Keratinocyte (primary cell): ENCODE measurements around the gene SPAG5. TPM values are rescaled to one million over a fixed set of nuclear protein-coding genes. Genes with fewer than 3 reads are reported as not detected.

Experiments
- DNase-seq: peaks from one replicate; pipeline ENCODE4 v3.0.0-alpha.2; 2011; ENCODE audit warnings: low read depth, missing footprints, low spot score
- FAIRE-seq: peaks from 2 replicates; lab custom pipeline; 2011; peaks lifted over from hg19 to GRCh38; lab: Jason Lieb, UNC
- H2AFZ ChIP-seq: 2 replicates; pipeline ENCODE4 v1.6.0; 2012; ENCODE audit warnings: low read length, control low read depth, inconsistent platforms; ENCODE audit not compliant: control insufficient read depth
- H3K27ac ChIP-seq: 2 replicates; pipeline ENCODE4 v1.5.1; 2011; ENCODE audit warnings: low read length; ENCODE audit not compliant: control insufficient read depth, insufficient read depth
- H3K27me3 ChIP-seq: 3 replicates; pipeline ENCODE4 v1.6.0; 2011; ENCODE audit warnings: low read length; ENCODE audit not compliant: control insufficient read depth, insufficient read depth; ENCODE audit errors: extremely low read depth
- H3K36me3 ChIP-seq, 2 experiments: 2 replicates in 1 of 2; 3 replicates in 1 of 2; pipeline ENCODE4 v1.5.1; 2011; ENCODE audit warnings: low read length in 2 of 2, mild to moderate bottlenecking in 1 of 2; ENCODE audit not compliant: control insufficient read depth in 2 of 2, insufficient read depth in 2 of 2; ENCODE audit errors: extremely low read depth in 1 of 2
- H3K4me1 ChIP-seq: 3 replicates; pipeline ENCODE4 v1.5.1; 2011; ENCODE audit warnings: low read length; ENCODE audit not compliant: control insufficient read depth, insufficient read depth; ENCODE audit errors: extremely low read depth
- H3K4me2 ChIP-seq: 3 replicates; pipeline ENCODE4 v1.6.0; 2011; ENCODE audit warnings: low read depth, low read length; ENCODE audit not compliant: control insufficient read depth, insufficient read depth; ENCODE audit errors: extremely low read depth
- H3K4me3 ChIP-seq, 3 experiments: fragments of 200-600 bp in 1 of 3; sonication (generic) in 1 of 3; 2 replicates in 2 of 3; 3 replicates in 1 of 3; pipeline ENCODE4 v1.5.1; 2011 to 2016; ENCODE audit warnings: low read length in 3 of 3, mild to moderate bottlenecking in 3 of 3, control low read depth in 2 of 3, inconsistent platforms in 1 of 3, low read depth in 1 of 3, mixed read lengths in 1 of 3, mixed run types in 1 of 3, moderate library complexity in 1 of 3; ENCODE audit not compliant: control insufficient read depth in 2 of 3, insufficient read depth in 2 of 3; ENCODE audit errors: extremely low read depth in 1 of 3
- H3K79me2 ChIP-seq: 2 replicates; pipeline ENCODE4 v1.6.0; 2012; ENCODE audit warnings: low read length; ENCODE audit not compliant: control insufficient read depth, insufficient read depth
- H3K9ac ChIP-seq: 3 replicates; pipeline ENCODE4 v1.6.0; 2011; ENCODE audit warnings: low read length; ENCODE audit not compliant: control insufficient read depth, insufficient read depth; ENCODE audit errors: extremely low read depth
- H3K9me1 ChIP-seq: 3 replicates; pipeline ENCODE4 v1.6.0; 2011; ENCODE audit warnings: low read length; ENCODE audit not compliant: control insufficient read depth, insufficient read depth; ENCODE audit errors: extremely low read depth
- H3K9me3 ChIP-seq: 2 replicates; pipeline ENCODE4 v1.5.1; 2012; ENCODE audit warnings: low read depth, low read length; ENCODE audit not compliant: control insufficient read depth
- H4K20me1 ChIP-seq: 3 replicates; pipeline ENCODE4 v1.6.0; 2011; ENCODE audit warnings: low read length; ENCODE audit not compliant: control insufficient read depth, insufficient read depth; ENCODE audit errors: extremely low read depth
- EZH2 ChIP-seq: IDR thresholded peaks from one replicate; pipeline ENCODE4 v1.6.1; 2012; ENCODE audit warnings: inconsistent platforms, mild to moderate bottlenecking, low read length, moderate library complexity
- dilution Hi-C: fragments of 300-500 bp; cut with MboI; formaldehyde crosslinking; loops from one replicate; pipeline ENCODE4 v1.7.0; 2020; ENCODE audit warnings: low sequenced_read_pairs; ENCODE audit not compliant: extremely low pct_ligation_motif_present
- polyA plus RNA-seq, 5 experiments: library from polyadenylated mRNA; depleted of rRNA in 3 of 5; stranded (reverse) in 3 of 5; stranded (forward) in 1 of 5; unstranded in 1 of 5; fragments of >200 nt; gene quantifications; 1 replicate in 1 of 5; 2 replicates in 3 of 5; 3 replicates in 1 of 5; pipeline versions ENCODE4 v1.2.1 to v1.2.3, GENCODE V29; 2011 to 2012; ENCODE audit warnings: missing spikeins in 2 of 5, low read depth in 1 of 5, low replicate concordance in 1 of 5
- TF ChIP-seq, protein P1 (sequence below), 3 experiments: IDR thresholded peaks in 1 of 3; conservative IDR thresholded peaks in 1 of 3; optimal IDR thresholded peaks in 1 of 3; 2 replicates in 2 of 3; 3 replicates in 1 of 3; pipeline versions ENCODE3 to v1.5.1; 2011; ENCODE audit warnings: low read length in 3 of 3, mild to moderate bottlenecking in 3 of 3, moderate library complexity in 2 of 3, control low read depth in 1 of 3, inconsistent platforms in 1 of 3; ENCODE audit not compliant: insufficient read depth in 2 of 3; ENCODE audit errors: extremely low read depth in 1 of 3

SPAG5 gene
- polyA plus RNA-seq, 1 donor (not counting 4 experiments of a cell fraction or from before 2014, with no cell fraction given) = 21.1 TPM

DNA sequence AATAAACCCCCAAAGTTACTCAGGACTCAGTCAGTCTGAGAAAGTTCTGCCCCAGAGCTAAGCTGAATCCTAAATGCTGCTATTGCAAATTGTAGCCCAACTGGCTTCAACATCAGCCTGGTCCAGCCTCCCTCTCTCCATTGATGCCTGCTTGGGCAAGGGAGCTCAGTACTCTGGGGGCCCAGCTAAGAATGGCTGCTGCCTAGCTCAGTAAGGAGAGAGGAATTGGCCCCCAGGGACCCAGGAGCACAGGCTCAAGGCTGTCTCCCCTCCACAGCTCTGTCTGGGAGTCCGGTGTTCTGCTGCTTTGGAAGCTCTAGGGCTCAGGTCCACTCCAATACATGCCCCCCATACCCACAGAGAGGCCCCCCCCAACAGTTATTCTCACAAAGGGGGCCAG, 48.0 kb downstream of the SPAG5 start:
- dilution Hi-C loops = no loop called here
- Histone ChIP-seq H3K36me3 (peaks cover 11 to 23% of the 10 kb centered on the region in 2 experiments), H3K4me3 (no peak overlapping the region), H3K4me1 (peaks cover 6% of the 10 kb centered on the region), H4K20me1 (no peaks in the 10 kb centered on the region), H3K9me1 (peaks cover 3% of the 10 kb centered on the region), H3K79me2 (peaks cover 3% of the 10 kb centered on the region), H2AFZ (no peak overlapping the region), H3K9me3 (no peaks in the 10 kb centered on the region), H3K27me3 (no peaks in the 10 kb centered on the region), H3K9ac (no peak overlapping the region), H3K4me2 (no peak overlapping the region), H3K27ac (no peak overlapping the region)
- TF ChIP-seq EZH2 = no peak
- TF ChIP-seq, protein P1, sequence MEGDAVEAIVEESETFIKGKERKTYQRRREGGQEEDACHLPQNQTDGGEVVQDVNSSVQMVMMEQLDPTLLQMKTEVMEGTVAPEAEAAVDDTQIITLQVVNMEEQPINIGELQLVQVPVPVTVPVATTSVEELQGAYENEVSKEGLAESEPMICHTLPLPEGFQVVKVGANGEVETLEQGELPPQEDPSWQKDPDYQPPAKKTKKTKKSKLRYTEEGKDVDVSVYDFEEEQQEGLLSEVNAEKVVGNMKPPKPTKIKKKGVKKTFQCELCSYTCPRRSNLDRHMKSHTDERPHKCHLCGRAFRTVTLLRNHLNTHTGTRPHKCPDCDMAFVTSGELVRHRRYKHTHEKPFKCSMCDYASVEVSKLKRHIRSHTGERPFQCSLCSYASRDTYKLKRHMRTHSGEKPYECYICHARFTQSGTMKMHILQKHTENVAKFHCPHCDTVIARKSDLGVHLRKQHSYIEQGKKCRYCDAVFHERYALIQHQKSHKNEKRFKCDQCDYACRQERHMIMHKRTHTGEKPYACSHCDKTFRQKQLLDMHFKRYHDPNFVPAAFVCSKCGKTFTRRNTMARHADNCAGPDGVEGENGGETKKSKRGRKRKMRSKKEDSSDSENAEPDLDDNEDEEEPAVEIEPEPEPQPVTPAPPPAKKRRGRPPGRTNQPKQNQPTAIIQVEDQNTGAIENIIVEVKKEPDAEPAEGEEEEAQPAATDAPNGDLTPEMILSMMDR (optimal IDR thresholded peaks at IDR 0.05 in 1 of 3, IDR thresholded peaks at IDR 0.05 in 1 of 3, conservative IDR thresholded peaks at IDR 0.05 in 1 of 3; ENCODE audit: extremely low read depth in 1 of 3, insufficient read depth in 2 of 3, low read length in 3 of 3) = no peak
- no peak for DNase-seq
- no peak for FAIRE-seq

DNA sequence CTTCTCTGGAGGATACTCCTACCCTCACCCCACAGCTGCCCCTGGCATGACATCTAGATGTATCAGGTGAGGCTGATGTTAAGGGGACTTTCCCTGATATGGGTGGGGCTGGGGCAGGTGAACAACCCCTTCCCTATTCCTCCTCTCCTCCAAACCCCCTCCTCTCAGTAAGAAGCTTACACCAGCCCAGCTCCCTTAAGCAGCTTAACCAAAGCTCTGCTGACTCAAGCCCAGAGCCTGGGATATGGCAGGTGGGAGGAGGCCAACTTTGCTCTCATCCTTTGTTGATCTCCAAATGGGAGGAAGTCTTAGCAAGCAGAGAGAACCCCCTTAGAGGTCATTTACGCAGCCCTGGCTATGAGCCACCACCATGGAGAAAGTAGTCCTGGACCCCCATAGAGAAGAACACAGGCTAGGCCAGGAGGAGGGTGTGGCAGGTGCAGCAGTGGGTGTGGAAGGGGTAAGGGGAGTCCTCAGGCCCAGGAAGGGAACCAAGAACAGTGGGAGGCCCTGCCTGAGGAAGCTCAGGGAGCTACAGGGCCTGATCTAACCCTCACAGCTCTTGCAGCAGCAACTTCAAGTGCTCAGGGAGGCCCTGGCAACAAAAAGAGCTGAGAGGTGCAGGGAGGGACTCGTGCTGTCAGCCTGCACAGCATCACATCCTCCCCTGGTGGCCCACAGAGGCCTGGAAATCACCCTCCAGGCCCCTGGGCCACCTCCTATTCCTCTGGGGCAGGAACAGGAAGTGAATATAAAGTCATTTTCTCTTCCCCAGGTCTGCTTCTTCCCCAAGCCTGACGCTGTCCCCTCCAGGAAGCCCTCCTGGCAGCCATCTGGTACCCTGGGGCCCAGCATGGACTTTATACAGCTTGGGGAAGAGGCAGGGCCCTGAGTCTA, 49.3 kb downstream of the SPAG5 start:
- Histone ChIP-seq H3K4me1 (peaks cover 6% of the 10 kb centered on the region), H2AFZ (no peak overlapping the region), H3K4me2 (no peak overlapping the region), H3K9me1 (peaks cover 3% of the 10 kb centered on the region), H3K9ac (no peak overlapping the region), H3K27ac (no peak overlapping the region), H3K27me3 (no peaks in the 10 kb centered on the region), H3K79me2 (peaks cover 3% of the 10 kb centered on the region), H3K36me3 (peaks cover 11 to 17% of the 10 kb centered on the region in 2 experiments), H3K9me3 (no peaks in the 10 kb centered on the region), H4K20me1 (no peaks in the 10 kb centered on the region), H3K4me3 (no peak overlapping the region)
- FAIRE-seq (no peak), DNase-seq (no peak)
- TF ChIP-seq, protein P1 (optimal IDR thresholded peaks at IDR 0.05 in 1 of 3, IDR thresholded peaks at IDR 0.05 in 1 of 3, conservative IDR thresholded peaks at IDR 0.05 in 1 of 3; ENCODE audit: extremely low read depth in 1 of 3, insufficient read depth in 2 of 3, low read length in 3 of 3) = no peak
- no peak for TF ChIP-seq EZH2
- dilution Hi-C loops = no loop called here
